HCEC 1CT (cell line): Measurements from ENCODE around the gene LRRC23.
"Not testable (repeated sequence)": the region's sequence is repeated elsewhere in the genome, so short reads cannot be mapped to it uniquely, and the experiment has no call there.

ENCODE experiments used
- DNase-seq: peaks from one replicate; pipeline ENCODE4 v3.0.0-alpha.2; 2017

LRRC23 gene, protein sequence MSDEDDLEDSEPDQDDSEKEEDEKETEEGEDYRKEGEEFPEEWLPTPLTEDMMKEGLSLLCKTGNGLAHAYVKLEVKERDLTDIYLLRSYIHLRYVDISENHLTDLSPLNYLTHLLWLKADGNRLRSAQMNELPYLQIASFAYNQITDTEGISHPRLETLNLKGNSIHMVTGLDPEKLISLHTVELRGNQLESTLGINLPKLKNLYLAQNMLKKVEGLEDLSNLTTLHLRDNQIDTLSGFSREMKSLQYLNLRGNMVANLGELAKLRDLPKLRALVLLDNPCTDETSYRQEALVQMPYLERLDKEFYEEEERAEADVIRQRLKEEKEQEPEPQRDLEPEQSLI

DNA sequence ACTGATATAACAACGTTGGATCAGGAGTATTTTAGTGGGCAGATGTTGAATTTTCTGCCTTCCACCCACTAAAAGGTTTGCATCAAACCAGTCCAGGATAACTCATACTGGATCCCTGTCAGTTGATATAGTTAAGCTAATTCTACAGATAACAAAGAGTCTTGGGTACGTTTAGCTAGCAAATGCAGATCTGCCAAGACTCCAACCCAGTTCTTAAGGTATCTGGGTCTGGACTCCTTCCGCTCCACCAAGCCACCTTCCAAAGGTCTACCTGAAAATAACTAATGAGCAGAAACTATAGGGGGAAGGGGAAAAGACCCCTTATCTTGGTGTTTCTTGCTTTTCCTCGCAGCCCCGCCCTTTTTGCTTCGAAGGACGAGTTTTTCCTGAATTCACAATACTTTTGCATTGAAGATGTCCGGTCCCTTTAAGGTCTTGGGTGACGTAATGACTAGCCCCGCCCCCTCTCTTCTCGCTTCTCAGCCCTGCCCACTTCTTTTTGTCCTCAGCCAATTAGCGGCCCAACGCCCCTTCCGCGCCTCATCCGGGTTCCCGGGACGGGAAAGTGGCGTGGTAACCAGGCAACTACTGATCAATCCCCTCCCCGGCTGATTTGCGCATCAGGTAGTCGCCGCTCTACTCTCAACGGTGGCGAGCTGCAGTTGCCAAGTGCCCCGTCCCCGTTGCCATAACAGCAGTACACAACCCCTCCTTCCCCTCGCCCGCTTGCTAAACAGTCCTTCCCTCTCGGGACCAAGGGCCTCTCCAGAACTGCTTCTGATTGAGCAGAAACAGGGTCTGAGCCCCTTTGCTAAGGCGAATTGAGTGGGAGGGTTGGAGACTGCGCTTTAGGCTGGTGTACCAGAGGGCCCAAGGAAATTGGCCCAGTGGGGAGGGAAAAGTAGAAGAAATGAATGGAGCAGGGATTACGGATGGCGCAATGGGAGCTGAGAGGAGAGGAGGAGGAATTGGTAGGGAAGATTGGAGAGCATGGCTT, at the start of gene LRRC23:
TSS of gene LRRC23 (plus strand) at position 543 of the 997 bp plus-strand sequence. CDS start 812 bp downstream, outside the sequence.
- DNase-seq, result peak; percentile 90

DNA sequence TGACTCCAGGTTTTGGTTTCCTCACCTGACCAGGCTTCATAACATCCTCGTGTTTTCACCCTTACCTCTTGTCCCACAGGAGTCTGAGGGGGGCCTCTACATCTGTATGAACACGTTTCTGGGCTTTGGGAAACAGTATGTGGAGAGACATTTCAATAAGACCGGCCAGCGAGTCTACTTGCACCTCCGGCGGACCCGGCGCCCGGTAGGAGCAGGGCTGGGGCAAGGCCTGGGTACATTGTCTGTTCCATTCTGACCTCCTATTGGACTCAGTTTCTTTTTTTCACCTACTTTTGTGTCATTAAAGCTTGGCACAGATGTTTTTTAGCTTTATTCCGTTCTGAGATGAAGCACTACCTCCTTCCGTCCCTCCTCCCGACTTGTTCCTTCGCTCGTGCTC, 49.3 kb upstream of the LRRC23 start:
- DNase-seq, result no peak

DNA sequence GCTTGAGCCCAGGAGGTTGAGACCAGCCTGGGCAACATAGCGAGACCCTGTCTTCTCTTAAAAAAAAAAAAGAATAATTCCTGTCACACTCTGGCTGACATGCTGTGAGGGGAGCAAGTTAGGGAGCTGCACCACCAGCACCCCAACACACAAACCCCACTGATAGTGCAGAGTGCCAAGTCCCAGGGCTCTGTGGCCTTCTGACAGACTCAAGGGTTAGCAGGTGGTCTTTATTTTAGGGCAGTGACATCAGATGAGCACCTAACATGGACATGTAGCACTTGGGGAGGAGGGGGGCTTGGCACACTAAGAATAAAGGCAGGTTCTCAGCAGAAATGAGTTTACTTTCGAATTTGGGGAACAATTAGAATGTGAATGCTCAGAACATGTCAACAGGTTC, 45.8 kb upstream of the LRRC23 start:
- DNase-seq, result no peak

DNA sequence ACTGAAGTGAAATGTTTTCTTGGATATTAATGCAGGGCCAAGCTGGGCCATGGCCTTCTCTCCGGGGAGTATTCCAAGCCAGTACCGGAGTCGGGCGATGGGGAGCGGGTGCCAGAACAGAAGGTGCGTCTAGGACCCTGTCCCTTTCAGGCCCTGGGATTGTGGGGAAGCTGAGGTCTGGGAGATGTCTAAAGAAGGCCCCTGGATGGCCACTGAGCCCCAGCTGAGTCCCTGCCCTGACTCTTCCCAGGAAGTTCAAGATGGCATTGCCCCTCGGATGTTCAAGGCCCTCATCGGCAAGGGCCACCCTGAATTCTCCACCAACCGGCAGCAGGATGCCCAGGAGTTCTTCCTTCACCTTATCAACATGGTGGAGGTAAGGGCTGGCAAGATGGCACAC, 44.5 kb upstream of the LRRC23 start:
- no peak for DNase-seq

DNA sequence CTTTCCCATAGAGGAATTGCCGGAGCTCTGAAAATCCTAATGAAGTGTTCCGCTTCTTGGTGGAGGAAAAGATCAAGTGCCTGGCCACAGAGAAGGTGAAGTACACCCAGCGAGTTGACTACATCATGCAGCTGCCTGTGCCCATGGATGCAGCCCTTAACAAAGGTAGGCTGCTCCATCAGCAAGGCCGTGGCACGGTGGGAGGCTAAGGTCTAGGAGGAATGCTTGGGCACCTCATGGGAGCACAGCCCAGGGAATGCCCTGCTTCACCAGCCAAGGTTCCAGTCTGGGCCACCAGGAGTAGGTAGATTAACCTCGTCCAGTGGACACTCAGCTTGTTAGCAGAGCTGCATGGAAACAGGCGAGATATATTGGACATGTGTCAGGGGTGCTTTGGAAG, 43.7 kb upstream of the LRRC23 start:
- DNase-seq, result no peak

DNA sequence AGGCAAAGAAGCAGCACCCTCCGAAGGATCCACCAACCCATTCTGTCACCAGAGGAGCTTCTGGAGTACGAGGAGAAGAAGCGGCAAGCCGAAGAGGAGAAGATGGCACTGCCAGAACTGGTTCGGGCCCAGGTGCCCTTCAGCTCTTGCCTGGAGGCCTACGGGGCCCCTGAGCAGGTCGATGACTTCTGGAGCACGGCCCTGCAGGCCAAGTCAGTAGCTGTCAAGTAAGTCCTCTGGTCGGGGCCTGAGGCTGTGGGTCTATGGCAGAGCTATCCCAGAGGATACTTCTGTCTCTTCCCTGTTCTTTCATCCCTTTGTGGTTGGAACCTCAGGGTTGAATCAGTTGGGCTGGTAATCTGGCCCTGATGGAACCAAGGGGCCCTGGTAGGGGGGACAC, 43.2 kb upstream of the LRRC23 start:
- DNase-seq, result no peak

DNA sequence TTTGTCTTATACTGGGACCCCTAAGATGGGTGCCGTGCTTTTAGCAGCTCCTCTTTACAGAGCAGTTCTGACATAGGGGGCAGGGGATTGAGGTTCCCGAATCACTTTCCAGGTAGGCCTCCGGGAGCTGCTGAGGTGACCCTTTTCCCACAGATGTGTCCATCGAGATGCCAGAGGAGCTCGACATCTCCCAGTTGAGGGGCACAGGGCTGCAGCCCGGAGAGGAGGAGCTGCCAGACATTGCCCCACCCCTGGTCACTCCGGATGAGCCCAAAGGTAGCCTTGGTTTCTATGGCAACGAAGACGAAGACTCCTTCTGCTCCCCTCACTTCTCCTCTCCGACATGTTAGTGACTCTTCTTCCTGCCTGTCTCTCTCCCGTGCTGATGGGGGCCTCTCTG, 41.6 kb upstream of the LRRC23 start:
- DNase-seq, result no peak

DNA sequence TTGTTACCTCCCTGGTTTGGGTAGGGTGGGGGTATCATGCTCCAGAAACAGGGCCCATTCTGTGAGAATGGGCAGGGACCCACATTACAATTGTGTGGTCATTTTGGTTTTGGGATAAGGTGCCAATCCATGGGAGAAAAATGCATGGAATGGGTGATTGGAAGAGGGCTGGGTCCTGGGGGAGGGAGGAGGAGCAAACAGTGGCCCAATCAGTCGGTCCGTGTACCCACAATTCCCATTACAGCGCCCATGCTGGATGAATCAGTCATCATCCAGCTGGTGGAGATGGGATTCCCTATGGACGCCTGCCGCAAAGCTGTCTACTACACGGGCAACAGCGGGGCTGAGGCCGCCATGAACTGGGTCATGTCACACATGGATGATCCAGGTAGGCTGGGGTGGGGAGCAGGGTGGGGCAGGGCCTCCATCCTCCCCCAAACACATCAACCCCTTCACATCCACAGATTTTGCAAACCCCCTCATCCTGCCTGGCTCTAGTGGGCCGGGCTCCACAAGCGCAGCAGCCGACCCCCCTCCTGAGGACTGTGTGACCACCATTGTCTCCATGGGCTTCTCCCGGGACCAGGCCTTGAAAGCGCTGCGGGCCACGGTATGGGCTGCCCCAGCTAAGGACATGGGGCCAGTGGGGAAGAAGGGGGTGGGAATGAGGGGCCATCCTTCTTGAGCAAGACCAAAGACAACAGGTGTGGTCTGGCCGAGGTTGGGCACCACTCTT, 40.9 kb upstream of the LRRC23 start:
- DNase-seq, result no peak

DNA sequence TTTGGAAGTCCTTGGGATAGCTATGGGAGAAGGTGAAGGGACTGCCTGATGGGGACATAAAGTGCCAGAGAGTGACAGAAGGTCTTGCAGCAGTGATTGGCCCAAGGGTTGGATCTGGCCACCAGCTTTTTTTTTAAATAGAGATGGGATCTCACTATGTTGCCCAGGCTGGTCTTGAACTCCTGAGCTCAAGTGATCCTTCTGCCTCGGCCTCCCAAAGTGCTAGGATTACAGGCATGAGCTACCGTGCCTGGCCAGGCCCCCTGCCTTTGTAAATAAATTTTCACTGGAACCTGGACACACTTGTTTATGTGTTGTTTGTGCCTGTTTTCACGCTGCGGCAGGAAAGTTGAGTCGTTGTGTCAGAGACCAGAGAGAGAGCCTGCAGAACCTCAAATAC, 39.3 kb upstream of the LRRC23 start:
- DNase-seq, result not testable (repeated sequence)

DNA sequence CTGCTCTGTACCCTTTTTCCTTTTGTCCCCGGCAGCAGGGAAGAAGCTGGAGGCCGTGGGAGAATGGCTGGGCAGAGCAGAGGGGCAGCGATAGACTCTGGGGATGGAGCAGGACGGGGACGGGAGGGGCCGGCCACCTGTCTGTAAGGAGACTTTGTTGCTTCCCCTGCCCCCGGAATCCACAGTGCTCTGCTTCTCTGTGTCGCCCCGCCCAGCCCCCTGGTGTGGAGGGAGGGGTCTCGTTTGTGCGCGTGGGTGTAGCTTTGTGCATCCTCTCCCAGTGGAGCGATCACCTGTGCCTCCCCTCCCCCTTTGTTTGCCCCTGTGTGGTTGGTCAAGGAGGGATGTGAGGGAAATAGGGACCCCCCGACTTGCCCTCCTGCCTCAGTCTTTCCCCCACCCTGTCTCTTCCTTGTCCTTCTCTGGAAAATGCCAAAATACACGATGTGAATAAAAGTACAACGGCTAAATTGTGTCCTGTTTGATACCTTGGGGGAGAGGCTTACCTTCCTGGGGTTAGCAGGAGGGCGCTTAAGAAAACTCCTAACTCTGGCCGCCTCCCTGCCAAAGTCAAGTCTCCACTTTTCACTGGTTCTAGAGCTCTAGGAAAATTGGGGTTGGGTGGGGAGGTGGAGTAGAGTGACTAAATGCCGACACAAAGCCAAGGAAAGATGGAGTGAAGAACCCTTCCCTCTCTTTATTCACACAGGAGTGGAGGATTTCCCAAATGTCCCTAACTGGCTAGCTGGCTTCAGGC, 38.3 kb upstream of the LRRC23 start:
- DNase-seq, result no peak

DNA sequence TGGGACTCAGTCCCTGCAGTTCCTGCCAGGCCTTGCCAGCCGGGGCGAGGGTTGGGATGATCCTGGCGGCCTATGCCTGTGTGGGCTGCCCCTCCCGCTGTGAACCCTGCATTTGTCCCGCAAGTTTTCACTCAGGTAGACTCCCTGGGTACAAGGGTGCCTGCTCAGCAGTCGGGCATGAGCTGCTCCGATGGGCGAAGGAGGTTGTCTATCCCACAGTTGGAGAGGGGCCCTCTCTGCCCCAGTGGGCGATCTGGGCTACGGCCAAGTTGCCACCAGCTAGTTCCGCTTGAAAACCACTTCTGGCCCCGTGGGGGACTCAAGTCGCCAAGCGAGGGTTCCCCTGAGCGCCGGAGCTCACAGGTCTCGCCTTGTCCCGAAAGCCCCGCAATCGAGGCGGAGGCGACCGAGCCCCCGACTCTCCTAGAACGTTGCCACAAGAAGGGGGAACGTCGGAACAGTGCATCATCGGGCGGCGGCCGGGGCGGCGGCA, 37.7 kb upstream of the LRRC23 start:
- no peak for DNase-seq

DNA sequence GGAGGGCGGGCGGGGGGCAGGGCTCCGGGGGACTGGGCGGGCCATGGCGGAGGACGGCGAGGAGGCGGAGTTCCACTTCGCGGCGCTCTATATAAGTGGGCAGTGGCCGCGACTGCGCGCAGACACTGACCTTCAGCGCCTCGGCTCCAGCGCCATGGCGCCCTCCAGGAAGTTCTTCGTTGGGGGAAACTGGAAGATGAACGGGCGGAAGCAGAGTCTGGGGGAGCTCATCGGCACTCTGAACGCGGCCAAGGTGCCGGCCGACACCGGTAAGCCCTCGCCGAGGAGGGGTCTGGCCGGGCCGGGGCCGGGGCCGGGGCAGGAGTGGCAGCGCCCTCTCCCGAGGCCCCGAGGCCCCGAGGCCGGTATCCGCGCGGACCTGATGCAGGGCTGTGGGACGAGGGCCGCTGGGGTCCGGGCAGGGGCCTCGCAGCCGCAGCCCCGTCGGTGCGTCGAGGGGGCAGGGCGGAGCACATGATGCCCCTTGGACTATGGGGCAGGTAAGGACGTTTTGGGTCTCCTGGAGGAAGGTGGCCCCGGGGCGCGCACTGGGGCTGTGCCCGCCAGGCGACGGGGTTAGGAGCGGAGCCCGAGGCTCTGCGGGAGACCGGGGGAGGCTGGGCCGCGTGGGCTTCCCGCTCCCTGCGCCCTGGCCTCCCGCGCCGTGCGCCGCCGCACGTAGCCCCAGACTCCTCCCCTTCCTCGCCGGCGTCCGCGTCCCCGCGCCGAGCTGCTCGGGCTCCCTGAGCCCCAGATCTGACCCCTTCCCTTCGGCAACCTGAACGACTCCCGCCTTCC, 37.0 kb upstream of the LRRC23 start, which contains the start of gene TPI1:
TSS of gene TPI1 (plus strand) at position 119 of the 798 bp plus-strand sequence. CDS start at position 155, 36 bp downstream.
- DNase-seq, result peak; percentile 81

DNA sequence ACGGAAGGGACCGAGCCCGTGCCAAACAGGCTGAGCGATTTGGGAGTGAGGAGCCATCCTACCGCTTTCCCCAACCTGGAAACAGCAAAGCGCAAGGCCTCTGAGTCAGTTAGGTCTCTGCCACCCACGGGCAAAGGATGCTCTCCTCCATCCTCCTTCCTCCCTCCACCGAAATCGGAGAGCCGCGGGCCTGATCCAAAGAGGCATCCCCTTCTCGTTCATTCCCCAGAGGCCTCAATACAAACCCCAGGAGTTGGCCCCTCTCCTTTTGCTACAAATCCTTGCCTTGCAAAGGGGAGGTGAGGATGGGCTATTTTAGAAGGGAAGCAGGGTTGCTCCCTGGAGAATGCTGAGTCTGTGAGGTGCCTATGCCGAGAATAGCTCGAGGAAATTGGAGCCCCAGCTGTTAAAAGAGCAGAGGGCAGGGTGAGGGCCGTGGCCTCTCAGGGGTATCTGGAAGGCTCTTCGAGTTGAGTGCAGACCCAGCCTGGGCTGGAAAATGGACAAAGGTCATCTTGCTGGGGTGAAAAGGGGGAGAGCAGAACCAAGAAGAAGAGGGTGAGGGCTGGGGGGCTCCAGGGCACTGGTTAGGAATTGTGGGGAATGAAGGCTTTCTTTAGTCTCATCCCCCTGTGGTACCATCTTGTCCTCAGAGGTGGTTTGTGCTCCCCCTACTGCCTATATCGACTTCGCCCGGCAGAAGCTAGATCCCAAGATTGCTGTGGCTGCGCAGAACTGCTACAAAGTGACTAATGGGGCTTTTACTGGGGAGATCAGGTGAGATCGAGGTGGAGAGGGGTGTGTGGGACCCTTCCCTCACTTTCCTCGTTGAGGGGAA, 36.2 kb upstream of the LRRC23 start:
- DNase-seq, result peak; percentile 21

DNA sequence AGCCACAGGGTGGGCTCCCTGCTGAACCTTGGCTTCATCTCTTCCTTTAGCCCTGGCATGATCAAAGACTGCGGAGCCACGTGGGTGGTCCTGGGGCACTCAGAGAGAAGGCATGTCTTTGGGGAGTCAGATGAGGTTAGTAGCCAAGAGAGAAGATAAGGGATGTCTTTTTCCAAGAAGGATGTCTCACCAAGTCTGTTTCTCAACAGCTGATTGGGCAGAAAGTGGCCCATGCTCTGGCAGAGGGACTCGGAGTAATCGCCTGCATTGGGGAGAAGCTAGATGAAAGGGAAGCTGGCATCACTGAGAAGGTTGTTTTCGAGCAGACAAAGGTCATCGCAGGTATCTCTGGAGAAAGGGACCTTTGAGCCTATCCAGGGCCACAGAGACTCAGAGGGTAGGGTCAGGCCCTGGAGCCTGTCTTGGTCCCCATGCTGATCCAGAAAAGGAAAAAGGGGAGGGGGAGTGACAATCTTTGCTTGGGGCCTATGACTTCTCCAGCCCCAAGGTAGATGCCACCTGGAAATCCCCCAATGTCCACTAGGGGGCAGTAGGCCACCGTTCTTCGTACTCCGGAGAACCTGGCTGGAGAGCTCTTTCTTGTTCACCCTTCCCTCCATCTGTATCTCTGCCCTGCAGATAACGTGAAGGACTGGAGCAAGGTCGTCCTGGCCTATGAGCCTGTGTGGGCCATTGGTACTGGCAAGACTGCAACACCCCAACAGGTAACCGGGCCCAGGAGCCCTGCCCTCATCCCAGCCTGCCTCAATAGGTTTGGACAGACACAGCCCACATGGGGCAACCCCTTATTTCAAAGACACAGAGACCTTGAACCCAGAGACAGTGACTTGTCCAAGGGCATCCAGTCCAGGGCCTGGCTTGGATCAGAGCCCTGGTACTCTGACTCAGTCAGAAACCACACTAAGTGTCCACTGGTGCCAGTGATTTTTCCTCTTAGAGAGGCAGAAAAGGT, 35.3 kb upstream of the LRRC23 start:
- DNase-seq, result peak; percentile 61

DNA sequence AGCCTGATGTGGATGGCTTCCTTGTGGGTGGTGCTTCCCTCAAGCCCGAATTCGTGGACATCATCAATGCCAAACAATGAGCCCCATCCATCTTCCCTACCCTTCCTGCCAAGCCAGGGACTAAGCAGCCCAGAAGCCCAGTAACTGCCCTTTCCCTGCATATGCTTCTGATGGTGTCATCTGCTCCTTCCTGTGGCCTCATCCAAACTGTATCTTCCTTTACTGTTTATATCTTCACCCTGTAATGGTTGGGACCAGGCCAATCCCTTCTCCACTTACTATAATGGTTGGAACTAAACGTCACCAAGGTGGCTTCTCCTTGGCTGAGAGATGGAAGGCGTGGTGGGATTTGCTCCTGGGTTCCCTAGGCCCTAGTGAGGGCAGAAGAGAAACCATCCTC, 34.3 kb upstream of the LRRC23 start:
- DNase-seq, result not testable (repeated sequence)

DNA sequence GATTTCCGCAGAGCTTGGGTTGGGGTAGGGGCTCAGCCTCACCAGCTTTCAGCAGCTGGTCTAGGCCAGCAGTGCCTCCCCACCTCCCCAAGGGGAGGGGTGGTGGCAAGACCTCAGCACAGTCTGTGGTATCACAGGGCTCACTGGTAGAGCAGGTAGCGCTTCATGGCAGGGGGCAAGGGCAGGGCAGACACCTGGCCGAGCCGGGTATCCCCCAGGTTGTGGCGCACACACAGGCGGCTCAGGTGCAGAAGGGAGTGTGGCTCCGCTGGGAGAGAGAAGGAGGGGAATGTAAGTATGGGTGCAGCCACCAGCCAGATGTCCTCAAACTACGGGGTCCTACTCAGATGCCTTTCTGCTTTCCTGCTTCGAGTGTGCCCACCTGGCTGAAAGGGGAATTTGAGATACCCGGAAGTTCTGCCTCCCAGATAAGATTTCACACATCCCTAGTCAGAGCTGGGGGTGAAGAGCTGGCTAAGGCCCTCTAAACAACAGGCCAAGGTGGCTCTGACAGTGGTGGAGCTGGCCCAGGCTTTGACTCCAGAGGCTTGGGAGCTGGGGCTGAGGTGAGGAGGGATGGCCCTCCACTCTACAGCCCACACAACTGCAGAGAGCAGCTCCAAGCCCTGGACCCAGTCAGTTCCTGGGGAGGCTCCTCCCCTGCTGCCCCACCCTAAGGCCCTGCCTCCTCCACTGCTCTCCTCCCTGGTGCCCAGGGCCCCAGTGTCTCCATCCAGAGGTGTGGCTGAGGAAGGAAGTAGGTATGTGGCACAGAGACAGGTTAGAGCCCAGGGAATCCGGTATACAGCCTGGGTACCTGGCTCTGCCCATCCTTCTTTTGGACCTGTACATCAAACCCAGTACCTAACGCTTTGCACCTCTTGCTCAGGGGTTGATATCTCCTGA, 33.3 kb upstream of the LRRC23 start:
- DNase-seq, result peak; percentile 28
